Astrocyte of the spinal cord (primary cell): ENCODE results near the gene RBM3.
"Not testable (repeated sequence)": the region's sequence is repeated elsewhere in the genome, so short reads cannot be mapped to it uniquely, and the experiment has no call there.

Source experiments
- DNase-seq: peaks from one replicate; pipeline ENCODE4 v3.0.0; 2011; ENCODE audit warnings: low read depth, low spot score
- H3K4me3 ChIP-seq: 2 replicates; pipeline ENCODE4 v1.5.1; 2011; ENCODE audit warnings: low read depth, mild to moderate bottlenecking, low read length, moderate library complexity
- in situ Hi-C: cut with HindIII; loops from 2 replicates; pipeline ENCODE4 v1.10.0; 2017; ENCODE audit warnings: low sequenced_read_pairs
- TF ChIP-seq, protein P1 (sequence below): IDR thresholded peaks from 2 replicates; pipeline ENCODE4 v1.5.1; 2012; ENCODE audit warnings: low read depth, mild to moderate bottlenecking, low read length, inconsistent platforms

Gene RBM3

DNA sequence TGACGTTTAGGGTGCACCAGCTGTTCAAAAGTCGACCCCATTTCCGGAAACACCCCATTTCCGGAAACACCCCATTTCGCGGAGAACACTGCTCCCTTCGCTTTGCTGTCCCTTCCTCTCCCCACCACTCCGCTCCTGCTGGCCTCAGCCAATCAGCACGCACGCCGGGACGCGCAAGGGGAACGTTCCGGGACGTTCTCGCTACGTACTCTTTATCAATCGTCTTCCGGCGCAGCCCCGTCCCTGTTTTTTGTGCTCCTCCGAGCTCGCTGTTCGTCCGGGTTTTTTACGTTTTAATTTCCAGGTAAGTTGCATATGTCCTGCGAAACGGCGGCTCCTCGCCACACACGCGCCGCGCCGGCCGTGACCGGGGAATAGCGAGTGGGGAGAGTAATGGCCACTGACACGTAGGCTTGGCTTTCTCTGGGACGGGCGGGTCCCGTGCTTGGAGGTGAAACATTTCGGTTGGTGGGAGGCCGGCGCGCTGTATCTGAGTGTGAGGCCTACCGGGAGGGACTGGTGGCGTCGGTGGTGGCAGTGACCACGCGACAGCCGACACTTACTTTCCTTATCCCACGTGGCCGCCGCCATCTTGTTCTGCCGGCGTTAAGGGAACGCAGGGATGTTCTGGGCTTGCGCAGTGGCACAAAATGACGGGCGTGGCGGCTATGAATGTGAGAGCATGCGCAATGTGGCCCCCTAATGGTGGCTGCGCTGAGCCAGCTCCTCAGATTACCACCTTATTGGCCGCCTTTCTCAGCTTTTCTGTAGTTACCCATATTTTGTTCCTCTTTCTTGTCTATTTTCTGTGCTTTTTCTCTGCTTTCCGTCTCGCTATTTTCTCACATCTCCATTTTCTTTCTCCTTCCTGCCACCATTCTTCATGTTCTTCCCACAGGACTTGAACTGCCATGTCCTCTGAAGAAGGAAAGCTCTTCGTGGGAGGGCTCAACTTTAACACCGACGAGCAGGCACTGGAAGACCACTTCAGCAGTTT lies at the start of gene RBM3:
TSS of gene RBM3 (plus strand) at position 215 of the 997 bp plus-strand sequence. CDS start at position 912, 697 bp downstream.
- in situ Hi-C loops = no loop called here
- H3K4me3 ChIP-seq = peak within 1 kb of the TSS; percentile 65
- TF ChIP-seq, protein P1, sequence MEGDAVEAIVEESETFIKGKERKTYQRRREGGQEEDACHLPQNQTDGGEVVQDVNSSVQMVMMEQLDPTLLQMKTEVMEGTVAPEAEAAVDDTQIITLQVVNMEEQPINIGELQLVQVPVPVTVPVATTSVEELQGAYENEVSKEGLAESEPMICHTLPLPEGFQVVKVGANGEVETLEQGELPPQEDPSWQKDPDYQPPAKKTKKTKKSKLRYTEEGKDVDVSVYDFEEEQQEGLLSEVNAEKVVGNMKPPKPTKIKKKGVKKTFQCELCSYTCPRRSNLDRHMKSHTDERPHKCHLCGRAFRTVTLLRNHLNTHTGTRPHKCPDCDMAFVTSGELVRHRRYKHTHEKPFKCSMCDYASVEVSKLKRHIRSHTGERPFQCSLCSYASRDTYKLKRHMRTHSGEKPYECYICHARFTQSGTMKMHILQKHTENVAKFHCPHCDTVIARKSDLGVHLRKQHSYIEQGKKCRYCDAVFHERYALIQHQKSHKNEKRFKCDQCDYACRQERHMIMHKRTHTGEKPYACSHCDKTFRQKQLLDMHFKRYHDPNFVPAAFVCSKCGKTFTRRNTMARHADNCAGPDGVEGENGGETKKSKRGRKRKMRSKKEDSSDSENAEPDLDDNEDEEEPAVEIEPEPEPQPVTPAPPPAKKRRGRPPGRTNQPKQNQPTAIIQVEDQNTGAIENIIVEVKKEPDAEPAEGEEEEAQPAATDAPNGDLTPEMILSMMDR = peak; percentile 42
- DNase-seq = peak; percentile 93

DNA sequence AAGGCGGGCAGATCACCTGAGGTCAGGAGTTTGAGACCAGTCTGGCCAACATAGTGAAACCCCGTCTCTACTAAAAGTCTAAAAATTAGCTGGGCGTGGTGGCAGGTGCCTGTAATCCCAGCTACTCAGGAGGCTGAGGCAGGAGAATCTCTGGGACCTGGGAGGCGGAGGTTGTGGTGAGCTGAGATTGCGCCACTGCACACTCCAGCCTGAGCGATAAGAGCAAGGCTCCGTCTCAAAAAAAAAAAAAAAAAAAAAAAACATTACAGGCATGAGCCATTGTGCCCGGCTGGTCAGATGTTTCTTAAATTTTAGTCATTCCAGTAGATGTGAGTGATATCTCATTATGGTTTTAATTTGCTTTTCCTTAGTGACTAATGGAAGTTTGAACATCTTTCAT lies 48.4 kb upstream of the RBM3 start:
- H3K4me3 ChIP-seq, DNase-seq, in situ Hi-C loops: not testable (repeated sequence)

DNA sequence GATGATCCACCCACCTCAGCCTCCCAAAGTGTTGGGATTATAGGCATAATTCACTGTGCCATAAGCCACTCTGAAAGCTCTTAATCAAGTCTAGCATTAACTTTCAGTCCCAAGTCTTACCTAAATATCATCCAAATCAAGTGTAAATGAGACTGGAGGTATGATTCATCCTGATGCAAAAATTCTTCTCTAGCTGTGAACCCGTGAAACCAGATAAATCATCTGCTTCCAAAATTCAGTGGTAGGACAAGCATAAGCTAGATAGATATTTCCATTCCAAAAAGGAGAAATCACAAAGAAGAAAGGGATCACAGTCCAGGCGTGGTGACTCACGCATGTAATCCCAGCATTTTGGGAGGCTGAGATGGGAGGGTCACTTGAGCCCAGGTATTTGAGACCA lies 43.5 kb upstream of the RBM3 start:
- no peak overlapping the region for H3K4me3 ChIP-seq
- DNase-seq = no peak
- TF ChIP-seq, protein P1 = no peak
- in situ Hi-C loops = no loop called here

DNA sequence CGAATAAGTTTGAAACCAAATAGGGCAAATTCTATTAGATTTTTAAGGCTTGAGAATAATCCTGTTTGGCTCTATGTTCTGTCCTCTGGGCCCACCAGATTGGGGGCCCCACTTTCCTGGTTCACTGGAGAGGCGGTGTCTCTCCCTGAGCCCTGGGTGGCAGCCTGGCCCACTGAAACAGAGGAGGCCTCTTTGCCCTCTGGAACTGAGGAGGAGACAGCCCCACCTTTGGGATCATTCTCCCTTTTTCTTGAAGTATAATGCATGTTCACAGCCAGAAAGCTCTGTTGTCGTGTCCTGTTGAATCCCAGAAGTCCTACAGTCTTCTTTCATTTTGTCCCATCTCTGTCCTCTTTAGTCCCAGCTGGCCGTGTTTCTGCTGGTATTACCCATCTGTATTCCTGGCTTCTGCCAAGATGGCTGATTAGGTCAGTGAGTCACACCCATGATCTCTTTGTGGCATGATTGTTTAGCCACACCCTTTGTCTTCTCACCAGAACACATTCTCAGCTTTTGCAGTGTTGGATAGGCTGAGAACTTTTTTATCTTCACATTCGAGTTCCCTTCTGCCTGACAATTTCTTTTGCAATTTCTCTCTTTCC lies 42.8 kb upstream of the RBM3 start:
- no peak overlapping the region for H3K4me3 ChIP-seq
- TF ChIP-seq, protein P1 = no peak
- DNase-seq = peak; percentile 69
- in situ Hi-C loops = no loop called here

DNA sequence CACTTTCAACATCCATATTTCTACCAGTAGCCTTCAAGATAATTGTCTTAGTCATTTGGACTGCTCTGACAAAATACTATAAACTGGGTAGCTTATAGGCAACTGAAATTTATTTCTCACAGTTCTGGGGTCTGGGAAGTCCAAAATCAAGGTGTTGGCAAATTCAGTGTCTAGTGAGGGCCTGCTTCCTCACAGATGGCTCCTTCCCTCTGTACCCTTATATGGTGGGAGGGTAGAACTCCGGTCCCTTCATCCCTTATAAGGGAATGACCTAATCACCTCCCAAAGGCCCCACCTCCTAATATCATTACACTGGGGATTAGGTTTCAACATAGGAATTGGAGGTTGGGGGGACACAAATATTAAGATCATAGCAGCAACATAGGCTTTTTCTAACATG lies 42.1 kb upstream of the RBM3 start:
- TF ChIP-seq, protein P1 = no peak
- in situ Hi-C loops = no loop called here
- no peak for DNase-seq
- no peak overlapping the region for H3K4me3 ChIP-seq

DNA sequence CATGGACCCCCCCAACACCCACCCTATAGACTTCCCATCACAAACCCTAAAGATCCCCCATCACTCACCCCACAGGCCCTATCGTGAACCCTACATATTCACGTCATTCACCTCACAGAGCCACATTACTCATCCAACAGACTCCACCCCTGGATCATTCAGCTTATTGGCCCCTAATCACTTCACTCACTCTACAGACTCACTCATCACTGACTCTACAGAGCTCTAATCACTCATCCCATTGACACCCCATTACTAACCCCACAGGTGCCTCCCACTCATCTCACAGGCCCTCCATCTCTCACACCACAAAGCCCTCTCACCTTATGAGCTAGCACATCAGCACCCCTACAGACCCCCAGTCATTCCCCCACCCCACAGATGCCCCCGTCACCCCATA lies 41.1 kb upstream of the RBM3 start:
- DNase-seq = no peak
- H3K4me3 ChIP-seq = no peak overlapping the region
- TF ChIP-seq, protein P1 = no peak
- in situ Hi-C loops = no loop called here
